ENCODE results near the gene FN3KRP.
"Not testable (repeated sequence)": the region's sequence is repeated elsewhere in the genome, so short reads cannot be mapped to it uniquely, and the experiment has no call there.

FN3KRP gene

DNA sequence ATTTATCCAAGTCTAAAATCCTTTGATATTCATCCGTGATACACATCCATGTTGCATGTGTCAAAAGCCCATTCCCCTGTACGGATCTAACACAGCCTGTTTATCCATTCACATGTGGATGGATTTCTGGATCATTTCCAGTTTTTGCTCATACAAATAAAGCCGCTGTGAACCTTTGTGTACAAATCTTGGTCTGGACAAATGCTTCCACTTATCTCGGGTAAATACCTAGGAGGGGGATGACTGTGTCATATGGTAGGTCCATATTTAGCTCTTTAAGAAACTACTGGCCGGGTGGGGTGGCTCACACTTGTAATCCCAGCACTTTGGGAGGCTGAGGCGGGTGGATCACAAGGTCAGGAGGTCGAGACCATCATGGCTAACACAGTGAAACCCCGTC, 29.0 kb downstream of the FN3KRP start:
- DNase-seq, result no peak

DNA sequence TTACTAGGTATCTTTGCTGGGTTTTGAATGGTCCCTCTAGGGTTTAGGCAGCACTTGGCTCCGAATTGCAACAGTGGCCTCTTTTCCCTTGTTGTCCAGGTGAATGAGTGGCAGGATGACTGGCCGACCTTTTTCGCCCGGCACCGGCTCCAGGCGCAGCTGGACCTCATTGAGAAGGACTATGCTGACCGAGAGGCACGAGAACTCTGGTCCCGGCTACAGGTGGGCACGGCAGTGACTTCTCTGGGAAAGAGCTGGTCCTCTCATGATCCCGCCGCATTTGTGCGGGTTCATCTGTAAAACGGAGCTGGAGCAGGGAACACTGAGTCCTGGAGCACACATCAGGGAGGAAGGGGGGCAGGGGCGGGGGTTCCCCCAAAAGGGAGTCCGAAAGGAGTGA, 32.2 kb downstream of the FN3KRP start:
- no peak for DNase-seq

DNA sequence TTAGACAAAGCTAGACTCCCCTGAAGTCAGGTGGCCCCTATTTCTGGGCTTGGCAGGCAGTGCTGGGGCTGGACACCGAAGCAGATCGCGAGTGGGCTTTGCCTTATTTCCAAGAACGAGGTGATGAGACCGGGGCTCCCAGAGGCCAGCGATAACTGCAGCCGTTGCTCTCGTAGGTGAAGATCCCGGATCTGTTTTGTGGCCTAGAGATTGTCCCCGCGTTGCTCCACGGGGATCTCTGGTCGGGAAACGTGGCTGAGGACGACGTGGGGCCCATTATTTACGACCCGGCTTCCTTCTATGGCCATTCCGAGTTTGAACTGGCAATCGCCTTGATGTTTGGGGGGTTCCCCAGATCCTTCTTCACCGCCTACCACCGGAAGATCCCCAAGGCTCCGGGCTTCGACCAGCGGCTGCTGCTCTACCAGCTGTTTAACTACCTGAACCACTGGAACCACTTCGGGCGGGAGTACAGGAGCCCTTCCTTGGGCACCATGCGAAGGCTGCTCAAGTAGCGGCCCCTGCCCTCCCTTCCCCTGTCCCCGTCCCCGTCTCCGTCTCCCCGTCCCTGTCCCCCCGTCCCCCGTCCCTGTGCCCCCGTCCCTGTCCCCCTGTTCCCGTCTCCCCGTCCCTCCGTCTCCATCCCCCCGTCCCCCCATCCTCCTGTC, 33.9 kb downstream of the FN3KRP start:
- no peak for DNase-seq

DNA sequence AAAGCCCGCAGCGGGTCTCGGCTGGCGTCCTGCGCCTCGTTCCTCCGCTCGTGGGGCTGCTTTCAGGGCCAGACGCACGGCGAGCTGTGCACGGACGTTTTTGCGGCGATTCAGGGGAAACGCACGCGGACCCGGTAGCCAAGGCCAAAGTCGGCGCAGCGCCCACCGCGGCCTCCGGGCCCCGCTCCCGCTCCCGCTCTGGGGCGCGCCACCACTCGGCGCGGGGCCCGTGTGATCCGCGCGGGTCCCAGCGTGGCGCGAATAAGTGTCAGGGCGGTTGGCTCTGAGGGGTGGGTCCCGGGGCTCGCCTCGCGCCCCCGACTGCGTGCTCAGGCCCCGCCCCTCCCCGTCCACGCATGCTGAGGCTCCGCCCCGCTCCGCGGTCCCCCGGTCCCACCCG, 34.7 kb downstream of the FN3KRP start:
- DNase-seq, result peak in 1 of 2 experiments; percentile 9

DNA sequence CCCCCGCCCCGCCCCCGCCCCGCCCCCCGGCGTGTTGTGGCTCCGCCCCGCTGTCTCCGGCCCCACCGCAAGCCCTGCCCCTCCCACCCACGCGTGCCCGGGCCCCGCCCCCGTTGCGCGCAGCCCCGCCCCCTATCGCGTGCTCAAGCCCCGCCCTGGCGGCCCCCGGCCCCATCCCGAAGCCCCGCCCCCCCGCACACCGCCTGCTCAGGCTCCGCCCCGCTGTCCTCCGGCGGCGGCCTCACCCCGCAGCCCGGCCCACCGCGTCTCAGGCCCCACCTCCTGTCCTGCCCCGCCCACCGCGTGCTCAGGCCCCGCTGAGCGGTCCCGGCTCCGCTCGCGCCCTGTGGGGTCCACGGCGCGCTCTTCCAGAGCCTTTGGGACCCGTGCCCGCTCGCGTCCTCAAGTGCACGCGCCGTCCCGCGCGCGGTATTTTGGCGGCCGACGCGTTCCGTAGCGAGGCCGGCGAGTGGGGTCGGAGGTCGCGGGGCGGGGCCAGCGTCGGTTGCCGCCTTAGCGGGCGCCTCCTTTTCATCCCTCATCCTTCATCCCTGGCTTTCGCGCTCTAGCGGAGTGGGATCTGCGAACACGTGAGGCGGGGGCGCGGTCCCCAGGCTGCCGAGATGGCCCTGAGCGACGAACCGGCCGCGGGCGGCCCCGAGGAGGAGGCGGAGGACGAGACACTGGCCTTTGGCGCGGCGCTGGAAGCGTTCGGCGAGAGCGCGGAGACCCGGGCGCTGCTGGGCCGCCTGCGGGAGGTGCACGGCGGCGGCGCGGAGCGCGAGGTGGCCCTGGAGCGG, 35.3 kb downstream of the FN3KRP start, which contains the start of gene TBCD:
TSS of gene TBCD (plus strand) at position 495 of the 800 bp plus-strand sequence. CDS start at position 624, 129 bp downstream.
- peak; percentile 86 to 90 for DNase-seq

DNA sequence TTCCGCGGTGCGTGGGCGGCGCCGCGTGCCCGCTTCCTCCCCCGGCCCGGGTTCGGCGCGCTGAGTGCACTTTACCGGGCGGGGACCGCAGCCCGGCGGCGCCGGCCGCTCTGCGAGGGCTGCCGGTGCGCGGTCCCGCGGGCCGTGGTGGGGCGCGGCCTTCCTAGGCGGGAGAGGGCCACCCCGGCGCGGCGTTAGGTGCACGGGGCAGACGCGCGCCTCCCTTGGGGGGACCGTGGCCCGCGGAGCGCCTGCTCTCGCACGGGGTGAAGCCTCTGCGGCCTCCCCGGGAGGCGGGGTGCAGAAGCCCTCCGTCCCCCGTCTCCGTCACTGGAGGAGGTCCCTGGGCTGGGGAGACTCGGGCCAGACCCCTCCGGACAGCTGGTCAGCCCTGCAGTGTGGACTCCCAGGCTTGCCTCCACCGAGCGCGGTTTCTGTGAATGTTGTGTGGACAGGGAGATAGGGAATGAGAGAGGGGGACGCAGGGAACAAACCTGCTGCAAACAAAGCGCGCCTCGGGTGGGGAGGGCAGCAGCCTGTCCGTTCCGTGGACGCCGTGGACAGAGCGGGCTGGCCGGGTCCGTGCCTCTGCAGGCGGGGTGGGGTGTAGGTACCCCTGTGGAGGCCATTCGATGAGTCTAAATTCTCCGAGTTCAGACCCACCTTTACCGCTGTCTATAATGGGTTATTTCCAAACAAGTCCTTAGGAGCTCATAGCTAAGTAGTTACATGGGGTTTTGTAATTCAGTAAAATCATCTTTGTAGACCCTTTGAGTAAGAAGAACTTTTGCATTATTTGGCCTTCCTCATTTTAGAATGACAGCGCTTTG, 36.1 kb downstream of the FN3KRP start:
- no peak for DNase-seq

DNA sequence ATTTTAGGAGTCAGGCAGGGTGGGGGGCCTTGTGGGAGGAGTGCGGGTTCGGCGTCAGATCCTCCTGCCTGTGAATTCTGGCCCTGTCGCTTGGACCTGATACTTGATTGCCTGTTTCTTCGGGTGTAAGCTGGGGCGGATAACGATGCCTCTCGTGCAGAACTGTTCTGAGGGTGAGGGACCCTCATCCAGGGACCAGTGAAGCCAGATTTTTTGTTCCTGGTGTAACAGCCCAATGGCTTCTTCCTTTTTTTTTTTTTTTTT, 36.6 kb downstream of the FN3KRP start:
- no peak for DNase-seq

DNA sequence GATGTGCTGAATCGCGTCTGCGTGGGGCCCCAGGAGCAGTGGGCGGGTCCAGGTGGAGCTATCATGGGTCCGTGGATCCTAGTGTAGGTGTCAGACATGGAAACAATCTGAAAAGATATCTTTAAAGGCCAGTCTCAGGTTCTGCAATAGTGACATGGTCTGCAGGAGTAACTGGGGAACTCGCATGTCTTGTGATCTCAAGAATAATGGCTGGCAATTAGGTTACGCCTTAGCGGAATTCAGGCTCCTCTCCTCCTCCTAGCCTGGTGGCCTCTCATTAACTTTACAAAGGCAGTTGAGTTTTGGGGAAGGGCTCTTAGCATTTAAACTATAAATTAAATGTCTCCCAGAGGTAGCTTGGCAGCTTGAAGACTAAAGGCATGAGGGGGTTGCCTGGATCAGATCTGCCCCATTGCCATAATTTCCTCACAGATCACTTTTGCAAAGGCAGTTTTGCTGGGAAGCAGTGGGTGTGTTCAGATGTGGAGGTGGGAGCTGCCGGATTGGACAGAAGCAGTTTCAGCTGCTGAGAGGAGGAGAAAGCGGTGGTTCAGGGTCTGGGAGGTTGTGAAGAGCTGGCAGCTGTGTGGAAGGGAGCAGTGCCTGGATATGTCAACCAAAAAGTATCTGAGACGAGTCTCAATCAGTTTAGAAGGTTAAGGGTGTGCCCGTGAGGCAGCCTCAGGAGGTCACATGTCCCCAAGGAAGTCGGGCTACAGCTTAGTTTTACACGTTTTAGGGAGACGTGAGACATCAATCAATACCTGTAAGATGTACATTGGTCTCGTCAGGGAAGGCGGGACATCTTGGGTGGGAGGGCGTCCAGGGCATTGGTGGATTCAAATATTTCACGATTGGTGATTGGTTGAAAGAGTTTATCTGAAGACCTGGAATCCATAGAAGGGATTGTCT, 38.0 kb downstream of the FN3KRP start:
- no peak for DNase-seq

DNA sequence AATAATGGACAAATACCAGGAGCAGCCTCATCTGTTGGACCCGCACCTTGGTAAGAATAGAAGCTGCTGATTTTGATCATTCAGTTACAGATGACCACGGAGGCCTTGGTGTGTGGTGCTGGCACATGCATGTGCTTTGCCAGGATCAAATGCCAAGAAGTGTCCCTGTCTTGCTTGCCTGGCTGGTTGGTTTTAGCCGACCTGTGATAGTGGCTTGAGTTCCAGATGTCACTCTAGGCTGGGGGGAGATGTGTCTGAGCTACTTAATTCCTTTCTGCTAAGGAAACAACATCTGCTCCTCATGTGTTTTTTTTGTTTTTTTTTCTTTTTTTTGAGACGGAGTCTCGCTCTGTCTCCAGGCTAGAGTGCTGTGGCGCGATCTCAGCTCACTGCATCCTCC, 39.7 kb downstream of the FN3KRP start:
- DNase-seq, result no peak

DNA sequence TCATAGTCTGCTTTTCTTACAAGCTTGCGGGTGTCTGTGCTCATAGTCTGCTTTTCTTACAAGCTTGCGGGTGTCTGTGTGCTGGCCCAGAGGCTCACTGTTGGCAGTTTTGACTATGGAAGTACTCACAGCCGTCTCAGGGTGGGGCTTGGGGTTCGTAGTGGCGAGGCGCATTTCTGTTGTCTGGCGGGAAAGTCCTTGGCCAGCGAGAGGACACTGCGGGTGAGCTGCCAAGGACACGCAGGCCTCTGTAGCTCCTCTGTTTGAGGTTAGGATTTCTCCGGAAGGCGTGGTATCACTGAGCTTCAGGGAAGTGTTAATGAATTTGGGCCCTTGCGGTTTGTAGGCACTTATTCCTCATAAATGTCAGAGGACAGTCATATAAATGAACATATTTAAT, 48.9 kb downstream of the FN3KRP start:
- no peak for DNase-seq

DNA sequence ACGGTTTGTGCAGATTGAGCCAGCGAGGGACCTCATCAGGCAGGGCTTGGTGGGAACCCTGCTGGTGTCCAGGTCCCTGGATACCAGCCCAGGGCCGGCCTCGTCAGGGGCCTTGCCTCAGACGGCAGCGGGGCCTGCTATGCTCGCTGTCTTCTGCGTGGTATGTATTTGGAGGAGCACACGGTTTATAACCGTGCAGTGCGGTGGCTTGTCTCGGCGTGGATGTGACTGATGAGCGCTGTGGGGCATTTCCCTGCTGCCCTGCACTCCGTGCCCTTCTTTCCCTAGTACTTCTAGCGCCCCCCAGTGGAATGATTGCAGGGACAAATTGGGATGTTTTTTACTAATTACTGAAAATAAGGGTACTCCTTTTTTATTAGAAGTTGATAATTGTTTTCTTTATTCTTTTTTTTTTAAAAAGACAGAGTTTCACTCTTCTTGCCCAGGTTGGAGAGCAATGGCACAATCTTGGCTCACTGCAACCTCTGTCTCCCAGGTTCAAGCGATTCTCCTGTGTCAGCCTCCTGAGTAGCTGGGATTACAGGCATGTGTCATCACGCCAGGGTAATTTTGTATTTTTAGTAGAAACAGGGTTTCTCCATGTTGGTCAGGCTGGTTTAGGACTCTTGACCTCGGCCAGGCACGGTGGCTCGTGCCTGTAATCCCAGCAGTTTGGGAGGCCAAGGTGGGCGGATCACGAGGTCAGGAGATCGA, 50.7 kb downstream of the FN3KRP start:
- peak; percentile 29 for DNase-seq

DNA sequence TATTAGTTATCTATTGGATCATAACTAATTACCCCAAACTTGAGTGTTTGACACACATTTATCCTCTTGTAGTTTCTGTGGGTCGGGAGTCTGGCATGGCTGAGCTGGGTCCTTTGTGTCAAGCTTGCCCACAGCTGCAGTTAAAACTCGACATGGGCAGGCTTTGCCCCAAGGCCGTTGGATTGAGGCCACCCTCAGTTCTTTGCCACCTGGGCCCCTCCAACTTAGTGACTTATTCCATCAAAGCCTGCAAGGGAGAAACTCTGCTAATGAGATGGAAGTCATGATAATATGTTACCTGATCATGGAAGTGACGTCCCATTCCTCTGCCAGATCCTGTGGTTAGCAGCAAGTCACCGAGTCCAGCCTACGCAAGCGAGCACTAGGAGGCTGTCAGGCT, 52.5 kb downstream of the FN3KRP start:
- DNase-seq, result no peak

DNA sequence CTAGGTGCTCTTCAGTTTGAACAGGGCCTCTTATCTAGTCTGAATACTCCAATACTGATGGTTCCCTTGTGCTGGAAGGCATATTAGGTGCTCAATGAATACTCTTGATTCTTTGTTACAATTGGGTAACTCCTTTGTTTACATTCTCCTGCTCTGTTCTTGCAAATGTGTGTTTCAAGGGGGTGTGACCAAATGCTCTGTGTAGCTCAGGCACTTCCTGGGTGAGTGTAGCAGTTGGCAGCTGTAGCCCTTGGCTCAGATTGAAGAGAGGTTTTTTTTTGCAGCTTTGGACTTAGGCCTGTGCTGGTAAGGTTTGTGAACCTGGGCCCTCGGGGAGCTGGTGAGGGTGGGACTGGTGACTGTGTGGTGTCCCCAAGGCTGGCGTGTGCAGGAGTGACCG, 55.5 kb downstream of the FN3KRP start:
- no peak for DNase-seq

DNA sequence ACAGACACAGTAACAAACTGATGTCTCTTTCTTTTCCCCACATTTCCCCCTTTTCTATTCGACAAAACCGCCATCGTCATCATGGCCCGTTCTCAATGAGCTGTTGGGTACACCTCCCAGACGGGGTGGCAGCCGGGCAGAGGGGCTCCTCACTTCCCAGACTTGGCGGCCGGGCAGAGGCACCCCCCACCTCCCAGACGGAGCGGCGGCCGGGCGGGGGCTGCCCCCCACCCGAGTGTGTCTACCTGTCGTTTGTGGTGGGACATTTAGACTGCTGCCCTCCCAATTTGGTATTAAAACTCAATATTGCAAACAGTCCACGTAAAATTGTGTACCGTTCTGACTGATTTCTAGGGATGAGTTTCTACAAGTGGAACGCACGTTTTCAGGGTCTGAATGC, 58.0 kb downstream of the FN3KRP start:
- not testable (repeated sequence) for DNase-seq

DNA sequence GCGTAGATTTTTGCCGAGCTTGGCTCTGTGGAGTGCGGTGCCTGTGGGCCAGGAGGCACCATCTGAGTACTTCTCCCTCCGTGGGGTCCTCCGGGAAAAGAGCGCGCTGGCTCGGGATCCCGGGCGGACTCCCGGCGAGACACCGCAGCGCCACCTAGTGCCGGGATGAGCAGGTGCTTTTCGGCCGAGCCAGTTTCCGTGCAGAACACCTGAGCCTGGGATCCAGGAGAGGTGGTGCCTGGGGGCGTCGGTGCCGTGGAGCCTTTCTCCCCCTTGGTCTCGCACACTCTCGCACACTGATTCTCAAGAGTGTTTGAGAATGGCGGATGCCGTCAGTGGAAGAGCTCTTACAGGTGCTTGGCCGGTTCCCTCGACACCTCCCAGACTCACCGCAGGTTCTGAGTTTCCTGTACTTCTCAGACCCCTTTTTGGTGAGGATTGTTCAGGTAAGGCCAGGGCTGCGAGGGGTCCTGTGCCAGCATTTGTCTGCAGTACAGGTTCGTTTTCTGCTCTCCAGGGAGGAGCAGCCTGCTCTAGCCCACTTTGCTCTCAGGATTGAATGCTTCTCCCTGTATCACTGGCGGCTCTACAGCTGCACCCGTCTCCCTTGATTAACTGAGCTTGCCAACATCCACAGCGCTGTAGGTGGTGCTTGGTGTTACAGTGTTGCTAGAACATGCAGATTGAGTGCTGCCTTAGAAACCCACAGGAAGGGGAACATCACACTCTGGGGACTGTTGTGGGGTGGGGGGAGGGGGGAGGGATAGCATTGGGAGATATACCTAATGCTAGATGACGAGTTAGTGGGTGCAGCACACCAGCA, 58.7 kb downstream of the FN3KRP start:
- DNase-seq, result peak in 1 of 2 experiments; percentile 21

DNA sequence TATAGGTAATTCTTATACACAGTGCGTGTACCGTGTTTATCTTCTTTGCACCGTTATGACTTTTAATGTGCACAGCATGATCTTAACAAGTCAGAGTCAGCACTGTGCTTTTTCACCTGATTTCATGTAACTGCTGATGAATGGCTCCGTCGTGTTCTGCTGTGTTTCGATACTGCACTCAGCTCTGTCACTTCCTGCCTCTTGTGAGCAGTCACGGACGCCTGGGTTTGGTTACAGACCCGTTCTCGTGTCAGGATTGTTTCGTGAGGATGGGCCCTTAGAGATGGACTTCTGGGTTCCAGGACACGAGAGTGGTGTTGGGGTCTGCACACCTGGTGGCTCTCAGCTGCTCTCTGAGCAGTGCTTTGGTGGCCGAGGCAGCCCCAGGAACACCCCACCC, 59.9 kb downstream of the FN3KRP start:
- no peak for DNase-seq
